SJCRH30 (cell line): ENCODE data around the gene DDX17. TPM values are rescaled to one million over a fixed set of nuclear protein-coding genes. Genes with fewer than 3 reads are reported as not detected.

Experiments used
- DNase-seq, 2 experiments: peaks; one replicate each; pipeline ENCODE4 v3.0.0-alpha.2; 2015 to 2020
- H3K27ac ChIP-seq: fragments of 250-450 bp; sonication (Bioruptor Pico); 2 replicates; pipeline ENCODE4 v1.5.1; 2020; ENCODE audit warnings: mild to moderate bottlenecking, moderate library complexity
- H3K27me3 ChIP-seq: fragments of 250-450 bp; sonication (Bioruptor Pico); 2 replicates; pipeline ENCODE4 v1.5.1; 2020; ENCODE audit warnings: mild to moderate bottlenecking, moderate library complexity
- H3K36me3 ChIP-seq: fragments of 250-450 bp; sonication (Bioruptor Pico); 2 replicates; pipeline ENCODE4 v1.5.1; 2020; ENCODE audit warnings: mild to moderate bottlenecking, moderate library complexity
- H3K4me1 ChIP-seq: fragments of 250-450 bp; sonication (Bioruptor Pico); 2 replicates; pipeline ENCODE4 v1.5.1; 2020; ENCODE audit warnings: mild to moderate bottlenecking, moderate library complexity
- H3K4me3 ChIP-seq: fragments of 250-450 bp; sonication (Bioruptor Pico); 2 replicates; pipeline ENCODE4 v1.5.1; 2020; ENCODE audit warnings: mild to moderate bottlenecking, moderate library complexity
- H3K9me3 ChIP-seq: fragments of 250-450 bp; sonication (Bioruptor Pico); replicated peaks from 2 replicates; pipeline ENCODE4 v1.5.1; 2020; ENCODE audit warnings: mild to moderate bottlenecking, moderate library complexity
- total RNA-seq: library from RNA; depleted of rRNA; stranded (reverse); fragments of >200 nt; shearing (Covaris generic); gene quantifications from 2 replicates; pipeline ENCODE4 v1.2.3, GENCODE V29; 2014

The DDX17 gene
- total RNA-seq, 1 experiment from 2014 or later = 356 TPM

DNA sequence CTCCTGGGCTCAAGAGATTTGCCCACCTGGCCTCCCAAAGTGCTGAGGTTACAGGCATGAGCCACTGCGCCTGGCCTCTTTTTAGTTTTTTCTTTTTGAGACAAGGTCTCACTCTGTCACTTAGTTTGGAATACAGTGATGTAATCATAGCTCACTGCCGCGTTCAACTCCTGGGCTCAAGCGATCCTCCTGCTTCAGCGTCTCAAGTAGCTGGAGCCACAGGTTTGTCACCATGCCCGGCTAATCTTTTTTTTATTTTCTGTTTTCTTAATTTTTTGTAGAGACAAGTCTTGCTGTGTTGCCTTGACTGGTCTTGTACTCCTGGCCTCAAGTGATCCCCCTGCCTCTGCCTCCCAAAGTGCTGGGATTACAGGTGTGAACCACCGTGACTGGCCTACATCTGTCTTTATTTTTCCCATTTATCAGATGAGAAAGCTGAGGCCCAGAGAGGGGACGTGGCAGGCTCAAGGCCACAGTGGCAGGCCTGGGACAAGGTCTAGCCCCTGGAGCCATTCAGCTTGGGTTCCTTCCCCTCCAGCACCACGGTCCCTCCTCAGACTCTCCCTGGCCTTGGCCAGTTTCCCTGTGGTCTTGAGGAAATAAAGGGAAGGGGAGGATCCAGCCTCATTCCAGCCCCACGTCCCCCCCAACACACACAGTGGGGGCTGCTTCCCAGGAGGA is 41.0 kb downstream of the DDX17 start:
- H3K27ac ChIP-seq = no peak overlapping the region
- no peak overlapping the region for H3K4me3 ChIP-seq
- H3K36me3 ChIP-seq = no peaks in the 10 kb centered on the region
- peaks cover 5% of the 10 kb centered on the region for H3K4me1 ChIP-seq
- H3K27me3 ChIP-seq = peaks cover 36% of the 10 kb centered on the region
- H3K9me3 ChIP-seq = no peaks in the 10 kb centered on the region
- DNase-seq = no peak

DNA sequence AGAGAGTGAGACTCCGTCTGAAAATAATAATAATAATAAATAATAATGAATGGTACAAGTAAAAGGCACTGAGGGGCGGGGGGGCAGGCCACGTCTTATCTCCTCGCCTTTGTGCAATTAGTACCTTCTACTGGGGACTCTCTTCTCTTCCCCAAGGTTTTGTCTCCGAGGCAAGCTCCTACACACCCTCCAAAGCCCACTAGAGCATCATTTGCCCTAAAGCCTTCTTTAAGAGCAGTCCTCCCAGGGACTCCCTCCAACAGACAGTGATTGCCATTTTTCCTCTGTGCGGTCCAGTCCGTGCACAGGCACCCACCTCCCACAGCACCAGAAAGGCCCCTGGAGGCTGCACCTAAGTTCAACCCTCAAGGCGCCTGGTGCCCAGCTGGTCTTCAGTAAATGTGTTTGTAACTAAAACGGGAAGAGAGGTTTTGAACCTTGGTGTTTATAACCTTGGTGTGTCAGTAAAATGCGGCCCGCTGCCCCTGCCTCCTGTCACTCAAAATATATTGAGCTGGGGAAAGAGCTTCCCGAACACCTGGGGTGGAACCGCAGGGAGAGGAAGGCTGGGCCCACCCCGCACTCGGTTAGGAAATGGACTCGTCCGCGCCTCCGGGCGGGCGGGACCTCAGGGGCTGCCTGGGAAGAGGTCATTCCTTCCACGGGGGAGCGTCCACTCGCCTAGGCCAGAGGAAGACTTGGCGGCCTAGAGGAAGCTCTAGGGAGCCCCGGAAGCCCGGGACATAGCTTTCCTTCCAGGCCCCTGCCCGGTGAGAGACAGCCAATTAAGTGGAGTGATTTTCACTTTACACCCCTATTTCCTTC is 42.9 kb downstream of the DDX17 start:
- H3K27me3 ChIP-seq = peaks cover 42% of the 10 kb centered on the region
- peaks cover 5% of the 10 kb centered on the region for H3K4me1 ChIP-seq
- H3K27ac ChIP-seq = no peak overlapping the region
- DNase-seq = peak; percentile 56 to 60
- H3K9me3 ChIP-seq = no peaks in the 10 kb centered on the region
- H3K4me3 ChIP-seq = peak overlapping the region; percentile 19
- H3K36me3 ChIP-seq = no peaks in the 10 kb centered on the region

DNA sequence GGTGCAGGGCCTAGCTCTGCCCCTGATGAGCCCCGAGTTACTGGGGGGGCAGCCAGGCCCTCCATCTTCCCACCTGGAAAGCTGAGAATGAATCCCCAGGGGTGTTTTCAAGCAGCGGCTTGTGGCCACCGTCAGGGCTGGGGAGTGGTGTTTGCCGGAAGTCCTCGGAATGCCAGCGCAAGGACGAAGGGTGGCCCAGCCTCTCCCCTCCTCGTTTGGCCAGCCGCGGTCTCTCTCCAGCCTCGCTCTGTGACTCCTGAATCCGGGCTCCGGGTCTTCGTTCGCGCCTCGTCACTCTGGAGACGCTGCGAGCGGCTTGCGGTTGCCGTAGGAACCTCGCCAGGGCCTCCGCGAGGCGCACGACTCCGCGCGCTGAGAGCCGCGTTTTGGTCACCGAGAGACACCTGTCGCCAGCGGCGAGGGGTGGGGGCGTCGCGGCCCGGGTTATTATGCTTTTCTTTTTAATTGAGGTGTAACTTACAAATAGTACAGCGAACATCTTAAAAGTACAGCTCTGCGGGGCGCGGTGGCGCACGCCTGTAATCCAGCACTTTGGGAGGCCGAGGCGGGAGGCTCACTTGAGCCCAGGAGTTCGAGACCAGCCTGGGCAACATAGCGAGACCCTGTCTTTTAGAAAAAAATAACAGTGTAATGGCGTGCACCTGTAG is 44.6 kb downstream of the DDX17 start:
- no peak overlapping the region for H3K27ac ChIP-seq
- peaks cover 46% of the 10 kb centered on the region for H3K27me3 ChIP-seq
- no peak overlapping the region; the same call in 1 of the 2 replicates for H3K4me3 ChIP-seq
- DNase-seq = peak; percentile 85 to 89
- no peaks in the 10 kb centered on the region for H3K9me3 ChIP-seq
- no peaks in the 10 kb centered on the region for H3K36me3 ChIP-seq
- peaks cover 5% of the 10 kb centered on the region for H3K4me1 ChIP-seq

DNA sequence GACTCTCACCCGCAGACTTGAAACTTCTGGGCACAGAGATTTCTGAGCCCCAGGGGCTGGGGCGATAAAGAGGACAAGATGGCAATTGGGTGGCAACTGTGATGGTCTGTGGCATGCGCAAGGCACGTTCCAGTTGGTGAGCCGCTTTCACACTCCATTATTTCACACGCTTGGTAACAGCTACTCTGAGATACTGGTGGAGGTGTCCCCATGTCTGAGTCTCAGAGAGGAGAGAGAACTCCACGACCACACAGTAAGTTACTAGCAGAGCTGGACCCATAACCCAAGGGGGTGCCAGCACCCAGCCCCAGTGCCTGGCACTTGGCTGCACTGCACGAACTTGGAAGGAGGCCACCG is 45.1 kb downstream of the DDX17 start:
- no peak overlapping the region; the same call in 1 of the 2 replicates for H3K4me3 ChIP-seq
- H3K4me1 ChIP-seq = peaks cover 5% of the 10 kb centered on the region
- no peaks in the 10 kb centered on the region for H3K36me3 ChIP-seq
- peaks cover 45% of the 10 kb centered on the region for H3K27me3 ChIP-seq
- no peak overlapping the region for H3K27ac ChIP-seq
- no peak for DNase-seq
- H3K9me3 ChIP-seq = no peaks in the 10 kb centered on the region

DNA sequence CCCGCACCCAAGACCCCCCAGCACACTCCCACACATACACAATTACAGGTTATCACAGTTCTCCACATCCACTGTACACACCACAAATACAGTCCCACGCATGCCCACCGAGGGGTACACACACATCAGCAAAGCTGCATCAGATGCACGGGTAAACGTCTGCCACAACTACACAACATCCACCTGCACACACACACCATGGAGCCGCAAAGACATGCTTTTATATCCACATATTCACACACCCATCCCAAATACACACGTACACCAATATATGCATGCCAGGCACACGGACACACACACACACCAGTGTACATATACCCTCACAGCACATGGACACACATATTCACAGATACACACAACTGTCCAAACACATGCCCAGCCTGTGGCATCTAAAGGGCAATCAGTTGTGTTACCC is 45.7 kb downstream of the DDX17 start:
- Histone ChIP-seq H3K9me3 (no peaks in the 10 kb centered on the region), H3K4me3 (no peak overlapping the region), H3K27ac (no peak overlapping the region), H3K27me3 (peaks cover 39% of the 10 kb centered on the region), H3K36me3 (no peaks in the 10 kb centered on the region), H3K4me1 (peaks cover 5% of the 10 kb centered on the region)
- no peak for DNase-seq

DNA sequence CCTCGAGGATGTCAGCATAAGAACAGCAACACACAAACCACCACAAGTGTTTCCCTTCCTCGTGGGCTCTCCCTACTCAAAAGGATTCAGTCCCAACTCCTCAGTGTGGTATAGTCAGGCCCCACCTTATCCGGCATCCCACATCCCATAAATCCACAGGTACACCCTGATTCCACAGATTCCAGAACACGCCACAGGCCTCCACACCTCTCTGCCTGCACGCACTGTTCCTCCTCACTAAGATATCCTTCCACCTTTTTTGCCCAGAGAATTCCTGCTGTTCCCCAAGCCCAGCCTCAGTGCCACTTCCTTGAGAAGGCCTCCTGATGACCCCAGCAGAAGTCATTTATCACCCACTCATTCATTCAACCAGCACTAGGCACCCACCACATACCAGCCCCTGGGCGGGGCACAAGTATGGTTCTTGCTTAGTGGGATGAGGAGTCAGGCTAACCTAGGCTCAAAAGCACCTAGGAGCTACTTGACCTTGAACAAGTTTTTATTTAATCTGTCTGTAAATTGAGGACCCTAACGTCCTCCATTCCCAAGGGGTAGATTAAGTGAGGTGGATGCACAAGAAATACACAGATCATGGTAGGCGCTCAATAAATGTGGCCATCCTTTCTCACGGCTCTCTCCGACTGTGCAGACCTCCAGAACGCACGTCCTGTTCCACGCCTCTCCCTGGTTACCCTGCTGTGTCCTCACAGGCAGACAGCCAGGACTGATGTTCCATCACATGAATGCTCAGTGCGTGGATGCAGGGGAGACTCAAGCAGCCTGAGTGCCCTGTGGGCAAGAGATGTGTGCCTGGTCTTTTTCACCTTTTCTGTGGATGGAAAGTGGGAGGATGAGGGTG is 49.0 kb downstream of the DDX17 start:
- Histone ChIP-seq H3K9me3 (no peaks in the 10 kb centered on the region), H3K27ac (no peak overlapping the region), H3K4me1 (no peaks in the 10 kb centered on the region; the same call in 1 of the 2 replicates), H3K4me3 (no peak overlapping the region), H3K27me3 (peaks cover 30% of the 10 kb centered on the region), H3K36me3 (no peaks in the 10 kb centered on the region)
- DNase-seq = no peak

DNA sequence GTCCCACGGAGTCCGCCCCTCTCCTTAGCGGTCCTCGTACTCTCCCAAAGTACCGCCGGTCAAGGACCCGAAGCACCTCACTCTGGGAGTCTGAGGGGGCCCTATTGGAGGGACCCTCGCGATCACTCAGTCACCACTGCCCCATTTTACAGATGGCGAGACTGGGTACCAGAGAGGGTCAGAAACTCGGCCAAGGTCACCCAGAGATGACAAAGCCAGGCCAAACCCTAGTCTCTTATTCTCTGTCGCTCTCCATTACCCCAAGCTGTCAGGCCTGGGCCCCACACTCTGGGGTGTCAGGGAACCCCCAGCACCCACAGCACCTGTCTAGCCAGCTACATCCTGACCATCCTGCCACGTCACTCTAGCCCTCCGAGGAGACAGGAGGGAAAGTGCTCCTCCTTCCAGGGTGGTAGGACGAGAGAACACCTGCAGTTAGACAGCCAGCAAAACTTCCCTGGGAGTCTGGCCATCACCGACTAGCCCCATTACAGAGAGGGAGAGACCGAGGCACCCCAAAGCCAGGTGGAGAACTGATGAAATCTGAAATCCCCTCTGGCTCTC is 49.8 kb downstream of the DDX17 start:
- DNase-seq = no peak
- H3K4me3 ChIP-seq = peak overlapping the region; percentile 65
- no peak overlapping the region for H3K27ac ChIP-seq
- peaks cover 35% of the 10 kb centered on the region for H3K27me3 ChIP-seq
- no peaks in the 10 kb centered on the region; the same call in 1 of the 2 replicates for H3K4me1 ChIP-seq
- no peaks in the 10 kb centered on the region for H3K36me3 ChIP-seq
- no peaks in the 10 kb centered on the region for H3K9me3 ChIP-seq

DNA sequence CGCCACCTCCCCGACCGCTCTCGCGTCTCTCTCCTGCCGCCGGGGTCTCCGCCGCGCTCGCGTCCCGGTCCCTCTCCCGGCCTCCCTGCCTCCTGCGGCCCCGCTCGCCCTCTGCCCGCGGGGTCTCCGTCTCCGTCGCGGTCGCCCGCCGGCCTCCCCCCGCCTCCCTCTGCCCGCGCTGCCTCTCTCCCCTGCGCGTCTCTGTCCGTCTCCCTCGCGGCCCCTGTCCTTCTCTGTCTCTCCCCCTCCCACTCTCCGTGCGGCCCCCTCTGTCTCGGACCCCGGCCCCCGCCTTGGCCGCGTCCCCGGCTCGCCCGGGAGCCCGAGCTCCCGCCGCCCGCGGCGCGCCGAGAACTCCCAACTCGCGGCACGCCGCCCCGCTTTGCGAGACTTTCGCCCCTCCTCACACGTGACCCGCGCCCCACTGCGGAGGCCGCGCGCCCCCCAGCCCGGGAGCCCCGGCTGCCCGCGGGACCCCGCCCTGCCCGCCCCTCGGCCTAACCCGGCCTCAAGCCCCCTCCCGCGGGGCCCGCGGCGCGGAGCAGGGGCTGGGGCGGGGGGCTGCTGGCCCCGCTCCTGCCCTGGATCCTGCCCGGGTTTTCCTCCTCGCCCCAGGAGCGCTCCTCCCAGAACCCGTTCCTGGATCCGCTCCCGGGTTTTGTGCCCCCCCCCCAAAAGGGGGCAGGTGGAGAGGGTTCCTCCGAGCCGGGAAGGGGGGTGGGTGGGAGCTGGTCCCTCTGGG is 50.4 kb downstream of the DDX17 start:
- no peaks in the 10 kb centered on the region for H3K4me1 ChIP-seq
- peak; percentile 47 to 65 for DNase-seq
- peaks cover 37% of the 10 kb centered on the region for H3K27me3 ChIP-seq
- no peak overlapping the region for H3K27ac ChIP-seq
- H3K4me3 ChIP-seq = peak overlapping the region; percentile 65
- no peaks in the 10 kb centered on the region for H3K36me3 ChIP-seq
- no peaks in the 10 kb centered on the region for H3K9me3 ChIP-seq

DNA sequence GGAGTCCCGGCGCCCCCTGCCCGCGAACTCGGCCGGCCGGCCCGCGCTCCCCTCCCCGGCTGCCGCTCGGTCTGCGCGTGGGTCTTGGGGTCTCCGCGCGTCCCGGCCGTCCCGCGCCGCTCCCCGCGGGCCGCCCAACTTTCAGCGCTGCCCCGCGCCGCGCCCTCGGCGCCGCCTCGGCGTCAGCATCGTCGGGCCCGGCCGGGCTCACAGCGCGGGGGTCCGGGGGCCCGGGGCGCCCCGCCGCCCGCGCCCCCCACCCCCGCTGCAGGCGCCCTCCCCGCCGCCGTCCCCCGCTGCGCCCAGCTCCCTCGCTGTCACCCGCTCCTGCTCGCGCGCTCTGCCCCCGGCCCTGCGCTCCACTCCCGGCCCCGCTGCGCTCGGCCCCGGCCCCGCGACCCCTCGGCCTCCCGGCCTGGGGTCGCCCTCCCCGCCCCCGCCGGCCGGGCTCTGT is 51.0 kb downstream of the DDX17 start, which contains the start of gene KCNJ4:
Gene KCNJ4, minus strand, starts transcription at position 124 of the 454 bp plus-strand sequence. CDS start 27,067 bp downstream, outside the sequence.
- Histone ChIP-seq H3K27ac (no peak within 1 kb of the TSS), H3K4me3 (peak within 1 kb of the TSS; percentile 65), H3K27me3 (peaks cover 42% of the 10 kb centered on the region), H3K36me3 (no peaks in the 10 kb centered on the region), H3K9me3 (no peaks in the 10 kb centered on the region), H3K4me1 (no peaks in the 10 kb centered on the region)
- DNase-seq = no peak

DNA sequence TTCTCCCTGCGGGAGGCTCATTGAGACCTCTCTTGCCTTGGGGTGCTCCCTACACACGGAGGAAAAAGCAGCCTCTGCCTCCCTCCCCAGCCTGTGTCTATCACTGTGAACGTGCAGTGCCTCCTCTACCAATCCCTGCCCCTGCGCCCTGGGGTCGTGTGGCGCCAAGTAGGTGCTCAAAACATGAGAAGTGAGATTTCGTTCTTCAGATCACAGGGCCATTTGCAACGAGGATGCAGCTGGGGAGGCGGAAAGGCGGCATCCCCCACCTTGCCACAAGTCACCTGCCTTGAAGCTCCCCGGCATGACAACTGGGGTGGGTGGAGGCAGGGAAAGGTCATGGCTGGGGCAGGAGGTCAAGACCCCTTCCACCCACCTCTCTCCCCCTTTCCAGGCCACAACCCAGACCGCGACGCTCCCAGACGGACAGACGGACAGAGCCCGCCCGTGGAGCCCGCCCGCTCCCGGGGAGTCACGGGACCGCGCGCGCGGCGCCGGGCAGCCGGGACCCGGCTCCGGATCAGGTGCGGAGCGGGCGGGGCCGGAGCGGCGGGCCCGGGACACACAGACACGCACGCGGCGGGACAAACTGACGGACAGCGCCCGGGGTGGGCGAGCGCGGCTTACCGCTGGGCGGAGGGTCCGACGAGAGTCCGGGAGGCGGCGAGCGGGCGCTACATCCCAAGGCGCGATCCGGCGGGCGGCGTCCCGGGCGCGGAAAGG is 51.6 kb downstream of the DDX17 start:
- no peaks in the 10 kb centered on the region for H3K4me1 ChIP-seq
- H3K27me3 ChIP-seq = peaks cover 44% of the 10 kb centered on the region
- no peaks in the 10 kb centered on the region for H3K36me3 ChIP-seq
- H3K9me3 ChIP-seq = no peaks in the 10 kb centered on the region
- H3K4me3 ChIP-seq = no peak overlapping the region
- H3K27ac ChIP-seq = no peak overlapping the region
- DNase-seq = no peak

DNA sequence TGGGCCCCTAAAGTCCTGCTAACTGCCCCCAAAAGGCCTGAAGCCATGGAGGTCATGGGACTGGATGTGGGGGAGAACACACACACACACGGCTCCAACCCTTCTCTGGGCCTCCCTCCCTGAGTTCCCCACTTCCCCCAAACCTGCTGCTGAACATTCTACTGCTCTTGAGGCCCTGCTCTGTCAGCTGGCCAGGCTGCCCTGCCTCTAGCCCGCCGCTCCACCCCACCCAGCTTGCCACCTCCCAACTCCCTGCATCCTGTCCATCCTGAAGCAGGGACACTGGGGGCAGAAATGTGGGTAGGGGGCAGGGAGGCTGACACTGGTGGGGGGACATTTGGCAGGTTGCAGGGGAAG is 52.1 kb downstream of the DDX17 start:
- Histone ChIP-seq H3K4me1 (no peaks in the 10 kb centered on the region), H3K27me3 (peaks cover 47% of the 10 kb centered on the region), H3K36me3 (no peaks in the 10 kb centered on the region), H3K9me3 (no peaks in the 10 kb centered on the region), H3K4me3 (no peak overlapping the region), H3K27ac (no peak overlapping the region)
- no peak for DNase-seq

DNA sequence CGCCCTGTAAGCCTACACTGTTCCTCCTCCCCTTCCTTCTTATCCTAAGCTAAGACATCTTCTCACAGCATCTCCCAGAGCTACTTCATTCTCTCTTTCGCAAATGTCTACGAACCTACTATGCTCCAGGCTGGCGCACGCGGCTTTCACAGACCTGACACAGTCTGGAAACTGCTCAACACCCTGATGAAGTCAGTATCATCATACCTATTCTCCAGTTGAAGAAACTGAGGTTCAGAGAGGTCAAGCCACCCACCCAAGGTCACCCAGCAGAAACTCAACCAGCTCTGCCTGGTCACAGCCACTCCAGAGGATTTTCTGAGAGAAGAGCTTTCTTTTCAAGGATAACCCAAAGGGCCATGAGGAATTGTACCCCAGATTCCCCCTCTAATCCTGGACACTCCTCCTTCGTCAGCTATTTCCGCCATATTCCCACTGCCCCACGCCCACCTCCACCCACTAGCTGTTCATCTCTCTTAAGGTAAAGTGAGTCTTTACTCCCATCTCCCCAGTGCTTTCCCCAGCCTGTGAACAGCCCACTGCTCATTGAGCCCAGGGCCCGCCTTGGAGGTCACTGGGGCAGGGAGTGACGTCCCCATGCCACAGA is 52.9 kb downstream of the DDX17 start:
- Histone ChIP-seq H3K4me1 (no peaks in the 10 kb centered on the region), H3K27me3 (peaks cover 40% of the 10 kb centered on the region), H3K36me3 (no peaks in the 10 kb centered on the region), H3K4me3 (no peak overlapping the region), H3K27ac (no peak overlapping the region), H3K9me3 (no peaks in the 10 kb centered on the region)
- DNase-seq = no peak
